GM12891 (cell line): Measurements from ENCODE around the gene MYOZ1.

Experiments used
- POLR2A ChIP-seq: IDR thresholded peaks from 2 replicates; pipeline ENCODE4 v1.6.1; 2011; ENCODE audit warnings: low read depth, low read length, control low read depth
- POLR2AphosphoS5 ChIP-seq: IDR thresholded peaks from 2 replicates; pipeline ENCODE4 v1.6.1; 2011; ENCODE audit warnings: low read depth, low read length, control low read depth

DNA sequence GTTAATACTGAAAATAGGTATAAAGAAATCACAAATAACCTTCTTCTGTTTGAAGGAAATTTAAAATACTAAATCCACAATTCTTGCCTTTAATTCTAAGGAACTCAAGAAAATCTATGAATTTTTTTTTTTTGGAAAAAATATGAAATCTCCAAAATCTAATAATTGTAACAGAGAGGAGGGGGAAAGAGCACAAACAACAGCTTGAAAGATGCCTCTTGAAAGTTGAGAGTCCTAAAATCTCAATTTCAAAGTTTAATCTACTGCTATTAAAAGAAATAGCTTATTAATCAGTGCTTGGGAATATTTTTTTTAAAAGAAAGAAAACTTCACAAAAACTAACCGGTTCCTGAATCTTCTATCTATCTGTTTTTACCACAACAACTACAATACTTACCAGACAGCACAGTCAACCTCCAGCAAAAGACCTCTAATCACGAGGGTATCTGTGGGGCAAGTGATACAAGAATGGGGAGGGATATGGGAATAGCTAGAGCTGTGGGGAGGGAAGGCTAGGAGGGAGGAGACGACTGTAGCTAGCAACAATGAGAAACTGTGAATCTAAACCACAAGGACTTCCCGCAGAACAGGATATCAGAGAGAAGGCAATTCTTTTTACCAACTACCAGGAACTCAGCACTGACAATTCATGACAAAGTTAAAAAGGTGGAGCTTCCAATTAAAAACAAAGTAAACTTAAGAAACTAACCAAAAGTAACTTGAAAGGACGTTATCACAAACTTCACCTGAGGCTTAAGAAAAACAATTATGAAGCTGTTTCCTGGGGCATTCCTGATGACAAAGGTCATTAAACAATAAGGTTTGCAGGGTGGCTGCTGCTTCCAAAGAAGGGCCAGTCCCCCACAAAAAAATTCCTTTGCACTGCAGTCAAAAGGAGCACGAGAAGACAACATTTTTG, 50.1 kb downstream of the MYOZ1 start, which contains the start of gene USP54:
- TF ChIP-seq POLR2A (no peak), POLR2AphosphoS5 (no peak)
